Right lobe of liver (tissue), 4 donors: Measurements from ENCODE around the gene PIM2.

ENCODE experiments used
- CTCF ChIP-seq, 4 donors: fragments of 200-600 bp in 3 of 4; fragments of 450-650 bp in 1 of 4; IDR thresholded peaks; one replicate each; pipeline versions ENCODE4 v1.5.1 to v1.8.0; 2016 to 2022; ENCODE audit warnings: antibody characterized with exemption in 4 of 4, mild to moderate bottlenecking in 2 of 4
- POLR2A ChIP-seq: fragments of 450-650 bp; IDR thresholded peaks from one replicate; pipeline ENCODE4 v1.6.1; 2017; ENCODE audit warnings: antibody characterized with exemption, mild to moderate bottlenecking
- donor health status: DM: no; HTN: no; CAD: no.
- donor health status: DM: no; HTN: no; CAD: no.
- donor health status: DM: no; HTN: yes; CAD: no.

DNA sequence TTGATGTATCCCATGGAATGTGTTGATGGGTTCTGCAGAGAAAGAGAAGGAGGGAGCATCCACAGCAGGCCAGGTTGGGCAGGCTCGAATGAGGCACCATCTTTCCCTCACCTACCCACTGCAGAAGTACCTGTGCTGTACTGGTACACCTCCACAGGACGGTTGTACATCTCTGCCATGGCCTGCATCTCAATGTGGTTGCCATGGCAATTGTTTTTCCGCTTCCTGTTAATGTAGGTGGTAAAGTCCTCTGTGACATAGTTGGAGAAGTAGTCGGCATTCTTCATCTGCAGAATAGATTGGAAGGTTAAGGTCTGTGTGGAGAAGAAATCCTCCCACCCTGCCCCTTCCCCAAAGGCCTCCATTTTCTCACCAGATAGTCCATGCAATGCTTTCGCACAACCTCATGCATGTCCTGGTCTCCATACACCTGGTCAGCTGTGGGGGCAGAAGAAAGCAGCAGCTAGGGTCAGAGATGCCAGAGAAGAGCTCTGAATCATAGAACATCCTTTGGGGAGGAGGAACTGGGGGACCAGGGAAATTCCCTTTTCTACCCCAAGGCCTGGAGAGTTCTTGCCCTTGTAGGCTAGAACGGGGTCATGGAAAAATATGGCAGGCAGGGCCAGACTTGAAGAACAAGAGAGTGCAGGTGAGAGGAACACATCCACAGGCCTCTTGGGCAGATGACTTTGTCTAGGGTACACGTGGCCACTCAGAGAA, 15.9 kb upstream of the PIM2 start:
- TF ChIP-seq POLR2A = no peak
- no peak for TF ChIP-seq CTCF (IDR thresholded peaks at IDR 0.05)
